ENCODE measurements around the gene PBX4.
A peak's percentile ranks its signal among the peaks of the same experiment; 100 is the strongest.

PBX4 gene

GRCh38 chr19:19663256-19664120 lies 45.0 kb upstream of the PBX4 start, which contains the start of gene ATP13A1 (continued):
- no peak for TF ChIP-seq ZNF501 (tag by site-specific recombination; IDR thresholded peaks at IDR 0.05)
- TF ChIP-seq ZNF555 (tag by site-specific recombination; conservative IDR thresholded peaks at IDR 0.05) = no peak
- no peak for TF ChIP-seq ZNF664 (tag by site-specific recombination; IDR thresholded peaks at IDR 0.05)
- no peak for TF ChIP-seq MEIS1 (CRISPR knock-in tag; IDR thresholded peaks at IDR 0.05; ENCODE audit: borderline replicate concordance)
- no peak for TF ChIP-seq ZNF624 (tag by site-specific recombination; IDR thresholded peaks at IDR 0.05)
- no peak for TF ChIP-seq ZNF24 (tag by site-specific recombination; IDR thresholded peaks at IDR 0.05)
- no peak for TF ChIP-seq ZNF311 (tag by site-specific recombination; IDR thresholded peaks at IDR 0.05; ENCODE audit: borderline replicate concordance)
- no peak for TF ChIP-seq ZNF548 (tag by site-specific recombination; IDR thresholded peaks at IDR 0.05)
- TF ChIP-seq ZFP41 (tag by site-specific recombination; IDR thresholded peaks at IDR 0.05; ENCODE audit: borderline replicate concordance) = no peak
- no peak for TF ChIP-seq ZNF26 (tag by site-specific recombination; IDR thresholded peaks at IDR 0.05)
- no peak for TF ChIP-seq SCRT2 (tag by site-specific recombination; IDR thresholded peaks at IDR 0.05)
- TF ChIP-seq EGR2 (tag by site-specific recombination; IDR thresholded peaks at IDR 0.05; ENCODE audit: low read depth) = no peak
- TF ChIP-seq ZNF121 (tag by site-specific recombination; IDR thresholded peaks at IDR 0.05) = no peak
- TF ChIP-seq ZNF132 (tag by site-specific recombination; IDR thresholded peaks at IDR 0.05; ENCODE audit: borderline replicate concordance) = no peak
- no peak for TF ChIP-seq ZNF211 (tag by site-specific recombination; IDR thresholded peaks at IDR 0.05; ENCODE audit: low read depth)
- TF ChIP-seq ZNF292 (tag by site-specific recombination; IDR thresholded peaks at IDR 0.05; ENCODE audit: borderline replicate concordance, low read depth) = no peak
- no peak for TF ChIP-seq HOXC10 (CRISPR knock-in tag; IDR thresholded peaks at IDR 0.05)
- TF ChIP-seq, protein P1, sequence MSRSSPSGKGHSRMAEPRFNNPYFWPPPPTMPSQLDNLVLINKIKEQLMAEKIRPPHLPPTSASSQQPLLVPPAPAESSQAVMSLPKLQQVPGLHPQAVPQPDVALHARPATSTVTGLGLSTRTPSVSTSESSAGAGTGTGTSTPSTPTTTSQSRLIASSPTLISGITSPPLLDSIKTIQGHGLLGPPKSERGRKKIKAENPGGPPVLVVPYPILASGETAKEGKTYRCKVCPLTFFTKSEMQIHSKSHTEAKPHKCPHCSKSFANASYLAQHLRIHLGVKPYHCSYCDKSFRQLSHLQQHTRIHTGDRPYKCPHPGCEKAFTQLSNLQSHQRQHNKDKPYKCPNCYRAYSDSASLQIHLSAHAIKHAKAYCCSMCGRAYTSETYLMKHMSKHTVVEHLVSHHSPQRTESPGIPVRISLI (tag by site-specific recombination; IDR thresholded peaks at IDR 0.05) = peak; percentile 34; the same call in 1 of the 2 replicates
- TF ChIP-seq, protein P2, sequence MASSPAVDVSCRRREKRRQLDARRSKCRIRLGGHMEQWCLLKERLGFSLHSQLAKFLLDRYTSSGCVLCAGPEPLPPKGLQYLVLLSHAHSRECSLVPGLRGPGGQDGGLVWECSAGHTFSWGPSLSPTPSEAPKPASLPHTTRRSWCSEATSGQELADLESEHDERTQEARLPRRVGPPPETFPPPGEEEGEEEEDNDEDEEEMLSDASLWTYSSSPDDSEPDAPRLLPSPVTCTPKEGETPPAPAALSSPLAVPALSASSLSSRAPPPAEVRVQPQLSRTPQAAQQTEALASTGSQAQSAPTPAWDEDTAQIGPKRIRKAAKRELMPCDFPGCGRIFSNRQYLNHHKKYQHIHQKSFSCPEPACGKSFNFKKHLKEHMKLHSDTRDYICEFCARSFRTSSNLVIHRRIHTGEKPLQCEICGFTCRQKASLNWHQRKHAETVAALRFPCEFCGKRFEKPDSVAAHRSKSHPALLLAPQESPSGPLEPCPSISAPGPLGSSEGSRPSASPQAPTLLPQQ (tag by site-specific recombination; IDR thresholded peaks at IDR 0.05) = 0 out of 2 replicates have a peak, but pooled peaks have one; percentile 1
- peak; percentile 95 for TF ChIP-seq ZBTB26 (tag by site-specific recombination; optimal IDR thresholded peaks at IDR 0.05)
- TF ChIP-seq, protein P3, sequence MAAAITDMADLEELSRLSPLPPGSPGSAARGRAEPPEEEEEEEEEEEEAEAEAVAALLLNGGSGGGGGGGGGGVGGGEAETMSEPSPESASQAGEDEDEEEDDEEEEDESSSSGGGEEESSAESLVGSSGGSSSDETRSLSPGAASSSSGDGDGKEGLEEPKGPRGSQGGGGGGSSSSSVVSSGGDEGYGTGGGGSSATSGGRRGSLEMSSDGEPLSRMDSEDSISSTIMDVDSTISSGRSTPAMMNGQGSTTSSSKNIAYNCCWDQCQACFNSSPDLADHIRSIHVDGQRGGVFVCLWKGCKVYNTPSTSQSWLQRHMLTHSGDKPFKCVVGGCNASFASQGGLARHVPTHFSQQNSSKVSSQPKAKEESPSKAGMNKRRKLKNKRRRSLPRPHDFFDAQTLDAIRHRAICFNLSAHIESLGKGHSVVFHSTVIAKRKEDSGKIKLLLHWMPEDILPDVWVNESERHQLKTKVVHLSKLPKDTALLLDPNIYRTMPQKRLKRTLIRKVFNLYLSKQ (tag by site-specific recombination; IDR thresholded peaks at IDR 0.05; ENCODE audit: borderline replicate concordance) = no peak
- TF ChIP-seq ZNF140 (tag by site-specific recombination; IDR thresholded peaks at IDR 0.05) = no peak
